G401.6 (cell line): Measurements from ENCODE around the gene ZKSCAN3.
"Not testable (repeated sequence)": the region's sequence is repeated elsewhere in the genome, so short reads cannot be mapped to it uniquely, and the experiment has no call there.

Experiments
- FAIRE-seq: peaks from 2 replicates; lab custom pipeline; 2012; peaks lifted over from hg19 to GRCh38; lab: Jason Lieb, UNC

ZKSCAN3 gene

GRCh38 chr6:28343898-28344677 is 5.7 kb upstream of the ZKSCAN3 start:
- no peak for FAIRE-seq

- FAIRE-seq: no peak
Observed at GRCh38 chr6:28345201-28345600, 4.5 kb upstream of the ZKSCAN3 start.

GRCh38 chr6:28347119-28347518 is 2.6 kb upstream of the ZKSCAN3 start:
- FAIRE-seq: no peak

GRCh38 chr6:28349344-28349891 is 329 bp upstream of the ZKSCAN3 start:
- FAIRE-seq: peak; percentile 55

- no peak for FAIRE-seq
Observed at GRCh38 chr6:28351087-28351486, 1.3 kb downstream of the ZKSCAN3 start.

- no peak for FAIRE-seq
Observed at GRCh38 chr6:28351493-28351925, 1.8 kb downstream of the ZKSCAN3 start.

GRCh38 chr6:28353356-28353755 is 3.6 kb downstream of the ZKSCAN3 start:
- FAIRE-seq: no peak

- FAIRE-seq: no peak
Observed at GRCh38 chr6:28353981-28354676, 4.4 kb downstream of the ZKSCAN3 start.

GRCh38 chr6:28354688-28355554 is 5.2 kb downstream of the ZKSCAN3 start:
- no peak for FAIRE-seq

GRCh38 chr6:28355743-28356665 is 6.3 kb downstream of the ZKSCAN3 start:
- peak; percentile 90 for FAIRE-seq

- no peak for FAIRE-seq
Observed at GRCh38 chr6:28356666-28357020, 6.9 kb downstream of the ZKSCAN3 start.

GRCh38 chr6:28357036-28357435 is 7.3 kb downstream of the ZKSCAN3 start:
- FAIRE-seq: no peak

GRCh38 chr6:28359562-28359961 is 9.8 kb downstream of the ZKSCAN3 start:
- FAIRE-seq: not testable (repeated sequence)

GRCh38 chr6:28360961-28361360 is 11.2 kb downstream of the ZKSCAN3 start:
- no peak for FAIRE-seq

GRCh38 chr6:28365590-28365989 is 15.8 kb downstream of the ZKSCAN3 start:
- FAIRE-seq: not testable (repeated sequence)

- FAIRE-seq: no peak
Observed at GRCh38 chr6:28368522-28368921, 18.8 kb downstream of the ZKSCAN3 start.

GRCh38 chr6:28369463-28369862 is 19.7 kb downstream of the ZKSCAN3 start:
- no peak for FAIRE-seq

- FAIRE-seq: no peak
Observed at GRCh38 chr6:28370440-28370839, 20.7 kb downstream of the ZKSCAN3 start.

- FAIRE-seq: no peak
Observed at GRCh38 chr6:28371280-28371679, 21.5 kb downstream of the ZKSCAN3 start.

GRCh38 chr6:28371706-28372451 is 22.1 kb downstream of the ZKSCAN3 start:
- no peak for FAIRE-seq

GRCh38 chr6:28373925-28374324 is 24.2 kb downstream of the ZKSCAN3 start:
- no peak for FAIRE-seq
